Karpas-422 (cell line): ENCODE data around the gene NELFCD. TPM values are rescaled to one million over a fixed set of nuclear protein-coding genes. Genes with fewer than 3 reads are reported as not detected.

Source experiments
- DNase-seq: peaks from one replicate; pipeline ENCODE4 v3.0.0-alpha.2; 2015
- H2AFZ ChIP-seq: fragments of 200-600 bp; sonication (generic); 2 replicates; pipeline ENCODE4 v1.6.1; 2014; ENCODE audit warnings: antibody characterized with exemption, low read length, mixed read lengths
- H3K27ac ChIP-seq: fragments of 200-600 bp; sonication (generic); 2 replicates; pipeline ENCODE4 v1.5.1; 2014; ENCODE audit warnings: mild to moderate bottlenecking, low read length, moderate library complexity
- H3K27me3 ChIP-seq: fragments of 200-600 bp; sonication (generic); 2 replicates; pipeline ENCODE4 v1.6.1; 2014; ENCODE audit warnings: low read length, mixed read lengths
- H3K36me3 ChIP-seq: fragments of 200-600 bp; sonication (generic); 2 replicates; pipeline ENCODE4 v1.6.1; 2014; ENCODE audit warnings: low read length, mixed read lengths; ENCODE audit not compliant: insufficient read depth
- H3K4me1 ChIP-seq: fragments of 200-600 bp; sonication (generic); 2 replicates; pipeline ENCODE4 v1.6.1; 2014; ENCODE audit warnings: mild to moderate bottlenecking, low read length, mixed read lengths
- H3K4me2 ChIP-seq: fragments of 200-600 bp; sonication (generic); 2 replicates; pipeline ENCODE4 v1.6.1; 2014; ENCODE audit warnings: low read length, low read depth, mild to moderate bottlenecking; ENCODE audit not compliant: poor library complexity, severe bottlenecking
- H3K4me3 ChIP-seq: fragments of 200-600 bp; sonication (generic); 2 replicates; pipeline ENCODE4 v1.5.1; 2014; ENCODE audit warnings: mild to moderate bottlenecking, antibody characterized with exemption, low read length, mixed read lengths
- H3K79me2 ChIP-seq: fragments of 200-600 bp; sonication (generic); 2 replicates; pipeline ENCODE4 v1.6.1; 2014; ENCODE audit warnings: mild to moderate bottlenecking, low read length, mixed read lengths
- H3K9ac ChIP-seq: fragments of 200-600 bp; sonication (generic); 2 replicates; pipeline ENCODE4 v1.6.0; 2014; ENCODE audit warnings: low read length
- H3K9me2 ChIP-seq: fragments of 200-600 bp; sonication (generic), shearing (Covaris generic); replicated peaks from 2 replicates; pipeline ENCODE4 v1.6.0; 2014; ENCODE audit warnings: mild to moderate bottlenecking, low read length, moderate library complexity; ENCODE audit not compliant: insufficient read depth
- H3K9me3 ChIP-seq: fragments of 300-700, 200-600 bp; sonication (generic); 2 replicates; pipeline ENCODE4 v1.6.1; 2014; ENCODE audit warnings: low read length, mixed read lengths
- H4K20me1 ChIP-seq: fragments of 200-600 bp; sonication (generic); 2 replicates; pipeline ENCODE4 v1.6.1; 2014; ENCODE audit warnings: mild to moderate bottlenecking, antibody characterized with exemption, low read length, low read depth; ENCODE audit not compliant: insufficient read depth
- total RNA-seq: library from RNA; depleted of rRNA; stranded (reverse); fragments of >200 nt; shearing (Covaris generic); gene quantifications from 2 replicates; pipeline ENCODE4 v1.2.3, GENCODE V29; 2014; ENCODE audit warnings: low replicate concordance

Gene NELFCD
- total RNA-seq, 1 experiment from 2014 or later: 51.3 TPM

- Histone ChIP-seq H3K27ac (peak overlapping the region; percentile 89), H3K36me3 (peaks cover 23% of the 10 kb centered on the region), H3K4me2 (peak overlapping the region; percentile 99), H3K4me1 (peaks cover 42% of the 10 kb centered on the region), H3K4me3 (peak overlapping the region; percentile 97), H3K79me2 (peaks cover 36% of the 10 kb centered on the region), H3K9me3 (no peaks in the 10 kb centered on the region), H3K9ac (peak overlapping the region; percentile 99), H4K20me1 (peaks cover 28% of the 10 kb centered on the region), H3K9me2 (no peaks in the 10 kb centered on the region), H3K27me3 (no peaks in the 10 kb centered on the region), H2AFZ (no peak overlapping the region)
- peak; percentile 66 for DNase-seq
Measured at GRCh38 chr20:59005523-59006166, 24.6 kb downstream of the NELFCD start.

GRCh38 chr20:59006167-59006863, 25.3 kb downstream of the NELFCD start:
- peak; percentile 67 for DNase-seq
- peaks cover 28% of the 10 kb centered on the region for H4K20me1 ChIP-seq
- peak overlapping the region; percentile 99 for H3K4me2 ChIP-seq
- H3K9ac ChIP-seq: peak overlapping the region; percentile 99
- H3K9me2 ChIP-seq: no peaks in the 10 kb centered on the region
- no peaks in the 10 kb centered on the region for H3K27me3 ChIP-seq
- H3K4me1 ChIP-seq: peaks cover 44% of the 10 kb centered on the region
- peaks cover 23% of the 10 kb centered on the region for H3K36me3 ChIP-seq
- peak overlapping the region; percentile 89 for H3K27ac ChIP-seq
- peaks cover 36% of the 10 kb centered on the region for H3K79me2 ChIP-seq
- no peaks in the 10 kb centered on the region for H3K9me3 ChIP-seq
- H3K4me3 ChIP-seq: peak overlapping the region; percentile 97
- H2AFZ ChIP-seq: no peak overlapping the region

- peak; percentile 82 for DNase-seq
- H3K4me1 ChIP-seq: peaks cover 47% of the 10 kb centered on the region
Measured at GRCh38 chr20:59006864-59007664, 26.0 kb downstream of the NELFCD start, which contains the start of gene CTSZ. CTSZ (minus strand) TSS chr20:59007254; CDS start chr20:59007128, 126 bp downstream.

GRCh38 chr20:59007665-59008511, 26.8 kb downstream of the NELFCD start:
- peak overlapping the region; percentile 89 for H3K27ac ChIP-seq
- H3K9me3 ChIP-seq: no peaks in the 10 kb centered on the region
- peak; percentile 94 for DNase-seq
- peaks cover 47% of the 10 kb centered on the region for H3K4me1 ChIP-seq
- H2AFZ ChIP-seq: 0 out of 2 replicates have a peak overlapping the region, but pooled peaks have one; percentile 18
- peak overlapping the region; percentile 99 for H3K4me2 ChIP-seq
- no peaks in the 10 kb centered on the region for H3K9me2 ChIP-seq
- peak overlapping the region; percentile 99 for H3K9ac ChIP-seq
- H4K20me1 ChIP-seq: peaks cover 14% of the 10 kb centered on the region
- H3K27me3 ChIP-seq: no peaks in the 10 kb centered on the region
- peaks cover 32% of the 10 kb centered on the region for H3K79me2 ChIP-seq
- peak overlapping the region; percentile 97 for H3K4me3 ChIP-seq
- H3K36me3 ChIP-seq: peaks cover 13% of the 10 kb centered on the region

More at GRCh38 chr20:59006864-59007664, 26.0 kb downstream of the NELFCD start, which contains the start of gene CTSZ:
- Histone ChIP-seq H3K27me3 (no peaks in the 10 kb centered on the region), H4K20me1 (peaks cover 23% of the 10 kb centered on the region), H3K36me3 (peaks cover 17% of the 10 kb centered on the region), H2AFZ (0 out of 2 replicates have a peak within 1 kb of the TSS, but pooled peaks have one; percentile 18), H3K4me3 (peak within 1 kb of the TSS; percentile 97), H3K9me3 (no peaks in the 10 kb centered on the region), H3K4me2 (peak within 1 kb of the TSS; percentile 99), H3K9me2 (no peaks in the 10 kb centered on the region), H3K79me2 (peaks cover 36% of the 10 kb centered on the region), H3K9ac (peak within 1 kb of the TSS; percentile 99), H3K27ac (peak within 1 kb of the TSS; percentile 89)

GRCh38 chr20:59008715-59009336, 27.8 kb downstream of the NELFCD start:
- Histone ChIP-seq H3K4me3 (no peak overlapping the region), H3K27ac (no peak overlapping the region), H3K4me2 (peak overlapping the region; percentile 99), H3K4me1 (peaks cover 45% of the 10 kb centered on the region), H3K9me2 (no peaks in the 10 kb centered on the region), H3K9ac (0 out of 2 replicates have a peak overlapping the region, but pooled peaks have one; percentile 99), H4K20me1 (peaks cover 5% of the 10 kb centered on the region), H3K36me3 (peaks cover 4% of the 10 kb centered on the region), H3K9me3 (no peaks in the 10 kb centered on the region), H3K79me2 (peaks cover 23% of the 10 kb centered on the region), H2AFZ (no peak overlapping the region), H3K27me3 (no peaks in the 10 kb centered on the region)
- DNase-seq: no peak

- Histone ChIP-seq H3K36me3 (no peaks in the 10 kb centered on the region), H3K27me3 (no peaks in the 10 kb centered on the region), H3K4me1 (peaks cover 29% of the 10 kb centered on the region), H3K9me2 (no peaks in the 10 kb centered on the region), H3K4me3 (no peak overlapping the region), H3K79me2 (peaks cover 14% of the 10 kb centered on the region), H3K9me3 (no peaks in the 10 kb centered on the region), H3K9ac (no peak overlapping the region), H4K20me1 (no peaks in the 10 kb centered on the region), H3K4me2 (no peak overlapping the region), H2AFZ (no peak overlapping the region), H3K27ac (no peak overlapping the region)
- no peak for DNase-seq
Measured at GRCh38 chr20:59010321-59010994, 29.4 kb downstream of the NELFCD start.
